ENCODE measurements around the gene TFDP1.

GRCh38 chr13:113546571-113547237 lies 37.8 kb upstream of the TFDP1 start:
- TF ChIP-seq CTCF (IDR thresholded peaks at IDR 0.05) (no peak), POLR2AphosphoS5 (IDR thresholded peaks at IDR 0.05) (no peak), EP300 (IDR thresholded peaks at IDR 0.05) (no peak)

Data from gastroesophageal sphincter (tissue), 3 donors.